ENCODE measurements around the gene FAM163A.

Gene FAM163A

GRCh38 chr1:179856296-179856695, 113.2 kb downstream of the FAM163A start:
- no peak for DNase-seq (ENCODE audit: low spot score)

GRCh38 chr1:179857009-179857408, 113.9 kb downstream of the FAM163A start:
- no peak for DNase-seq (ENCODE audit: low spot score)

- DNase-seq (ENCODE audit: low spot score), result no peak
These were observed 117.6 kb downstream of the FAM163A start for GRCh38 chr1:179860652-179861051.

GRCh38 chr1:179865377-179865776, 122.3 kb downstream of the FAM163A start:
- no peak for DNase-seq (ENCODE audit: low spot score)

Measured in D341Med (cell line).